Neuronal stem cell (in vitro differentiated cells): ENCODE data around the gene LMTK2.
A peak's percentile ranks its signal among the peaks of the same experiment; 100 is the strongest.

Source experiments
- DNase-seq: peaks from one replicate; pipeline ENCODE4 v3.0.0-alpha.2; 2013; ENCODE audit warnings: low spot score
- H2AFZ ChIP-seq: one replicate; pipeline ENCODE4 v1.6.1; 2013; ENCODE audit warnings: mild to moderate bottlenecking, low read length, inconsistent platforms
- H2AK5ac ChIP-seq: 2 replicates; pipeline ENCODE4 v1.6.1; 2013; ENCODE audit warnings: low read depth, mild to moderate bottlenecking, inconsistent platforms, low read length, moderate library complexity, mixed read lengths
- H2BK120ac ChIP-seq: 2 replicates; pipeline ENCODE4 v1.6.1; 2013; ENCODE audit warnings: low read depth, mild to moderate bottlenecking, inconsistent platforms, low read length, moderate library complexity, mixed read lengths
- H2BK12ac ChIP-seq: one replicate; pipeline ENCODE4 v1.6.1; 2013; ENCODE audit warnings: low read length, inconsistent platforms
- H2BK15ac ChIP-seq: 2 replicates; pipeline ENCODE4 v1.6.1; 2013; ENCODE audit warnings: mild to moderate bottlenecking, low read length, inconsistent platforms, mixed read lengths
- H2BK5ac ChIP-seq: one replicate; pipeline ENCODE4 v1.6.1; 2013; ENCODE audit warnings: inconsistent platforms, mild to moderate bottlenecking, low read length, moderate library complexity
- H3K14ac ChIP-seq: one replicate; pipeline ENCODE4 v1.6.1; 2013; ENCODE audit warnings: low read length, inconsistent platforms
- H3K18ac ChIP-seq: 2 replicates; pipeline ENCODE4 v1.6.1; 2013; ENCODE audit warnings: low read length, inconsistent platforms
- H3K23ac ChIP-seq: 2 replicates; pipeline ENCODE4 v1.6.1; 2013; ENCODE audit warnings: low read depth, mild to moderate bottlenecking, mixed read lengths, low read length, inconsistent platforms; ENCODE audit not compliant: poor library complexity
- H3K27ac ChIP-seq: replicated peaks from 3 replicates; pipeline ENCODE4 v1.5.1; 2013; ENCODE audit warnings: low read length, inconsistent platforms
- H3K27me3 ChIP-seq, 3 experiments: 2 replicates each; pipeline ENCODE4 v1.6.1; 2013; ENCODE audit warnings: low read length in 3 of 3, mild to moderate bottlenecking in 2 of 3, inconsistent platforms in 1 of 3, low read depth in 1 of 3, mixed read lengths in 1 of 3, moderate library complexity in 1 of 3; ENCODE audit not compliant: control insufficient read depth in 3 of 3, insufficient read depth in 3 of 3
- H3K36me3 ChIP-seq, 2 donors: replicated peaks in 1 of 2; 2 replicates each; pipeline ENCODE4 v1.6.1; 2013; ENCODE audit warnings: low read length in 2 of 2; ENCODE audit not compliant: control insufficient read depth in 2 of 2, insufficient read depth in 2 of 2
- H3K4ac ChIP-seq: 2 replicates; pipeline ENCODE4 v1.6.1; 2013; ENCODE audit warnings: inconsistent platforms, mild to moderate bottlenecking, low read length, moderate library complexity
- H3K4me1 ChIP-seq, 2 donors: 1 replicate in 1 of 2; 2 replicates in 1 of 2; pipeline ENCODE4 v1.6.1; 2013; ENCODE audit warnings: low read length in 2 of 2, low read depth in 1 of 2; ENCODE audit not compliant: control insufficient read depth in 2 of 2, insufficient read depth in 1 of 2
- H3K4me2 ChIP-seq: one replicate; pipeline ENCODE4 v1.6.1; 2013; ENCODE audit warnings: mild to moderate bottlenecking, low read length, inconsistent platforms; ENCODE audit not compliant: insufficient read depth, poor library complexity, severe bottlenecking
- H3K4me3 ChIP-seq, 2 donors: 2 replicates each; pipeline ENCODE4 v1.5.1; 2013; ENCODE audit warnings: low read length in 2 of 2, mild to moderate bottlenecking in 2 of 2, inconsistent platforms in 1 of 2, moderate library complexity in 1 of 2
- H3K79me1 ChIP-seq: one replicate; pipeline ENCODE4 v1.6.1; 2013; ENCODE audit warnings: low read depth, mild to moderate bottlenecking, inconsistent platforms, low read length, moderate library complexity
- H3K9ac ChIP-seq: one replicate; pipeline ENCODE4 v1.6.1; 2013; ENCODE audit warnings: mild to moderate bottlenecking, low read depth, low read length, inconsistent platforms; ENCODE audit not compliant: poor library complexity
- H3K9me3 ChIP-seq, 2 donors: replicated peaks in 1 of 2; 2 replicates each; pipeline versions ENCODE3 to v1.6.1; 2013; ENCODE audit warnings: low read length in 2 of 2, mild to moderate bottlenecking in 2 of 2, inconsistent platforms in 1 of 2, low read depth in 1 of 2, mixed read lengths in 1 of 2, moderate library complexity in 1 of 2; ENCODE audit not compliant: control insufficient read depth in 2 of 2, insufficient read depth in 1 of 2
- H4K8ac ChIP-seq: one replicate; pipeline ENCODE4 v1.6.1; 2013; ENCODE audit warnings: low read depth, mild to moderate bottlenecking, inconsistent platforms, low read length, moderate library complexity
- H4K91ac ChIP-seq: one replicate; pipeline ENCODE4 v1.6.1; 2013; ENCODE audit warnings: low read length, low read depth, mild to moderate bottlenecking, inconsistent platforms; ENCODE audit not compliant: poor library complexity
- WGBS, 2 donors: extraction: QIAGEN DNeasy Blood & Tissue Kit; methylation state at CpG; one replicate each; pipeline ENCODE4 v1.1.7; 2013; ENCODE audit warnings: missing lambda C conversion rate in 2 of 2, mixed read lengths in 1 of 2; ENCODE audit not compliant: insufficient read length in 2 of 2, insufficient replicate concordance in 1 of 2; ENCODE audit errors: extremely low coverage in 2 of 2; 5-methylcytosine and 5-hydroxymethylcytosine counted together

LMTK2 gene

DNA sequence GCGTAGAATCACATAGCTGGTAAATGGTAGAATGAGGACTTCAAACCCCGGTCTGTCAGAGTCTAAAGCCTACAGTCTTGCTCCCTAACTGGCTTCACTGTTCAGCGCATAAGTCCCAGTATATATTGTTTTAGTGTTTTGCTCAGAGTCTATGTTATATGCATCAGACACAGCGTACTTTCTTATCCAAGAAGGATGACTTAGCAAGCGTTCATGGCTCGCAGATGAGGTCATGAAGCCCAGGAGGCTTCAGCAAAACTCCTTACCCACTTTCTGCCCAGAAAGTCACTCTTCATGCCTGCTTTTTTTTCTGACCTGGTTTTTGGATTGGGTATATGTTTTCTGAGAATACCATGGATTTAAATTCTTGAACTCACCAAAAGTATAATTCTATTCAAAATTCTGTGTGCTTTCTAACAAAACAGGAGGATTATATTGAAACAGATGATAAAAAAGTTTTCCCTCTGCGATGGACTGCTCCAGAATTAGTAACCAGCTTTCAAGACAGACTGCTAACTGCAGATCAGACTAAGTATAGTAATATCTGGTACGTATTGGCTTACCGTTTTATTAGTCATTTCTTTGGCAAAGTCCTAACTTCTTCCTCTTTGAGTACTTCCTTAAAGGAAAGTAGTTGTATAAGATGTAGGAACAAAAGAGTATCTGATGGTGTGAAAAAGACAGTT, 79.9 kb downstream of the LMTK2 start:
- Histone ChIP-seq H4K8ac (no peak overlapping the region), H2AK5ac (no peak overlapping the region), H3K4me2 (no peak overlapping the region), H3K14ac (no peak overlapping the region), H3K23ac (no peak overlapping the region), H3K27me3 (no peaks in the 10 kb centered on the region), H3K79me1 (no peaks in the 10 kb centered on the region), H3K4ac (no peak overlapping the region), H2BK120ac (no peak overlapping the region), H3K36me3 (peaks cover 6 to 48% of the 10 kb centered on the region in 2 donors), H2BK5ac (no peak overlapping the region), H3K18ac (no peak overlapping the region), H3K27ac (no peak overlapping the region), H3K4me1 (no peaks in the 10 kb centered on the region), H4K91ac (no peak overlapping the region), H2BK12ac (no peak overlapping the region), H2AFZ (no peak overlapping the region), H3K4me3 (no peak overlapping the region), H3K9me3 (peaks cover 5 to 9% of the 10 kb centered on the region in 2 donors), H2BK15ac (no peak overlapping the region), H3K9ac (no peak overlapping the region)
- no CpG with 5 or more reads among the region's 9 CpGs for WGBS, 2 donors
- DNase-seq, result no peak

DNA sequence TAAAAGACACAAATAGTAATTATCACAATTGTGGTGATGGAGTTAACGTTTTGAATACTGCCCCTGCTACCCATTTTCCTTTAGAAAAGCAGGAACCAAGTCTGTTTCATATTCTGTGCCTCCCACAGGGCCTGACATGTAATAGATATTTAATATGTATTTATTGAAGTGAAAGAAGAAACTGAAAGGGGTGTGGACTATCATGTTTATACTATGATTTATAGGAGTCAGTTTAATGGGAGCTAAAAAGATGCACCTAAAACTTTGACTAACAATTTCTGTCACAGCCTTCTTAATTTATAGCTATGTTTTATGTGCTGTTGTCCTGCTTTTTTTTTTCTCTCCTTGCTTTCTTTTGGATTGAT, 80.5 kb downstream of the LMTK2 start:
- Histone ChIP-seq H2BK120ac (no peak overlapping the region), H4K8ac (no peak overlapping the region), H3K9ac (no peak overlapping the region), H3K18ac (no peak overlapping the region), H3K27me3 (no peaks in the 10 kb centered on the region), H4K91ac (no peak overlapping the region), H3K4me1 (no peaks in the 10 kb centered on the region), H2BK12ac (no peak overlapping the region), H2BK15ac (no peak overlapping the region), H3K23ac (no peak overlapping the region), H3K4ac (no peak overlapping the region), H3K4me3 (no peak overlapping the region), H3K36me3 (peaks cover 11 to 54% of the 10 kb centered on the region in 2 donors), H2AFZ (no peak overlapping the region), H3K27ac (no peak overlapping the region), H2AK5ac (no peak overlapping the region), H3K9me3 (peaks cover 5 to 9% of the 10 kb centered on the region in 2 donors), H3K79me1 (no peaks in the 10 kb centered on the region), H3K4me2 (no peak overlapping the region), H3K14ac (no peak overlapping the region), H2BK5ac (no peak overlapping the region)
- WGBS, 2 donors, result no CpG with 5 or more reads among the region's 1 CpG
- DNase-seq, result no peak

DNA sequence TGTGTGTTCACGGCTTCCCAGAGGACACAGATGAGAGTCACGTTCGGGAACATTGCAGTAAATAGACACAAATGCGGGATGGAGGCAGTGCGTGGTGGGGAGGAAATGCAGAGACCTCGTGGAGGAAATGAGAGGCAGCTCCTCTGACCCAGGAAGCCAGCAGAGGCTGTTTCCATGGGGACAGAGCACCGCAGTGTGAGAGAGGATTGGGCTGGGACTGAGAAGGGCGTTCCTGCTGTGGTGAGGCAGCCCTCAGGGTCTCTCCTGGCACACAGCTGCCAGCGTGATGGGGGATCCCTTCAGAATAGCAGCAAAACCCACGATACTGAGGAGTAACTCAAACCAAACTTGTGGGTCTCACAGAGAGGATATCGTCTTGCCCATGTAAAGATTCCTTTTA, 82.9 kb downstream of the LMTK2 start:
- Histone ChIP-seq H3K4me1 (no peaks in the 10 kb centered on the region), H3K18ac (no peak overlapping the region), H2BK5ac (no peak overlapping the region), H3K23ac (peak overlapping the region; percentile 39), H3K27ac (no peak overlapping the region), H3K4me3 (no peak overlapping the region), H2BK15ac (no peak overlapping the region), H4K8ac (no peak overlapping the region), H3K36me3 (peaks cover 25 to 78% of the 10 kb centered on the region in 2 donors), H2BK12ac (no peak overlapping the region), H3K4ac (no peak overlapping the region), H2BK120ac (no peak overlapping the region), H3K9me3 (peaks cover 5 to 7% of the 10 kb centered on the region in 2 donors), H2AFZ (no peak overlapping the region), H3K14ac (no peak overlapping the region), H3K27me3 (no peaks in the 10 kb centered on the region), H3K4me2 (no peak overlapping the region), H3K79me1 (no peaks in the 10 kb centered on the region), H4K91ac (no peak overlapping the region), H2AK5ac (no peak overlapping the region), H3K9ac (peak overlapping the region; percentile 51)
- WGBS, 2 donors, result no CpG with 5 or more reads among the region's 11 CpGs
- no peak for DNase-seq

DNA sequence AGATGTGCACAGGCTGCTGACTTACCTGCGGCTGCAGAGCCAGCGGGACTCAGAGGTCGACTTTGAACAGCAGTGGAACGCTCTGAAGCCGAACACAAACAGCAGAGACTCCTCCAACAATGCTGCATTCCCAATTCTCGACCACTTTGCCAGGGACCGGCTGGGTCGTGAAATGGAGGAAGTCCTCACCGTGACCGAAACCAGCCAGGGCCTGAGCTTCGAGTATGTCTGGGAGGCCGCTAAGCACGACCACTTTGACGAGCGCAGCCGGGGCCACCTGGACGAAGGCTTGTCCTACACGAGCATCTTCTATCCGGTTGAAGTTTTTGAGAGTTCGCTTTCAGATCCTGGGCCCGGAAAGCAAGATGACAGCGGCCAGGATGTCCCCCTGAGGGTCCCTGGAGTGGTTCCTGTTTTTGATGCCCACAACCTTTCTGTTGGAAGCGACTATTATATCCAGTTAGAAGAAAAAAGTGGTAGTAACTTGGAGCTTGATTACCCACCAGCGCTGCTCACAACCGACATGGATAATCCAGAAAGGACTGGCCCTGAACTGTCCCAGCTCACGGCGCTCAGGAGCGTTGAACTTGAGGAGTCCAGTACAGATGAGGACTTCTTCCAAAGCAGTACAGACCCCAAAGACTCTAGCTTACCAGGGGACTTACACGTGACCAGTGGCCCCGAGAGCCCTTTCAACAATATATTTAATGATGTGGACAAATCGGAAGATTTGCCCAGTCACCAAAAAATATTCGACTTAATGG, 85.2 kb downstream of the LMTK2 start:
- H2AK5ac ChIP-seq, result no peak overlapping the region
- no peak overlapping the region for H3K4me2 ChIP-seq
- H3K36me3 ChIP-seq, result peaks cover 25 to 91% of the 10 kb centered on the region in 2 donors
- H3K14ac ChIP-seq, result no peak overlapping the region
- no peak overlapping the region for H2BK15ac ChIP-seq
- no peak overlapping the region for H3K23ac ChIP-seq
- H2BK5ac ChIP-seq, result no peak overlapping the region
- H3K27ac ChIP-seq, result no peak overlapping the region
- WGBS, 2 donors, result no CpG with 5 or more reads among the region's 32 CpGs
- no peak for DNase-seq
- H2AFZ ChIP-seq, result no peak overlapping the region
- no peak overlapping the region for H2BK12ac ChIP-seq
- H3K4ac ChIP-seq, result no peak overlapping the region
- no peaks in the 10 kb centered on the region for H3K79me1 ChIP-seq
- H4K91ac ChIP-seq, result no peak overlapping the region
- no peaks in the 10 kb centered on the region for H3K27me3 ChIP-seq
- no peaks in the 10 kb centered on the region for H3K4me1 ChIP-seq
- H2BK120ac ChIP-seq, result no peak overlapping the region
- peaks cover 5 to 7% of the 10 kb centered on the region in 2 donors for H3K9me3 ChIP-seq
- H3K18ac ChIP-seq, result no peak overlapping the region
- no peak overlapping the region for H4K8ac ChIP-seq
- H3K4me3 ChIP-seq, result no peak overlapping the region
- no peak overlapping the region for H3K9ac ChIP-seq
